BE2C (cell line): ENCODE results near the gene BMERB1.

Experiments used
- DNase-seq: peaks from one replicate; pipeline ENCODE4 v3.0.0-alpha.2; 2020
- H3K27me3 ChIP-seq: fragments of 250-450 bp; sonication (Bioruptor Pico); 2 replicates; pipeline ENCODE4 v1.5.1; 2020; ENCODE audit warnings: mild to moderate bottlenecking
- H3K36me3 ChIP-seq: fragments of 250-450 bp; sonication (Bioruptor Pico); 2 replicates; pipeline ENCODE4 v1.5.1; 2020; ENCODE audit warnings: mild to moderate bottlenecking
- H3K4me1 ChIP-seq: fragments of 250-450 bp; sonication (Bioruptor Pico); 2 replicates; pipeline ENCODE4 v1.5.1; 2020
- H3K4me3 ChIP-seq: 2 replicates; pipeline ENCODE4 v1.5.1; 2011; ENCODE audit warnings: low read depth, low read length
- H3K9me3 ChIP-seq: fragments of 250-450 bp; sonication (Bioruptor Pico); 2 replicates; pipeline ENCODE4 v1.5.1; 2020
- TF ChIP-seq, protein P1 (sequence below): IDR thresholded peaks from 2 replicates; pipeline ENCODE4 v1.5.1; 2012; ENCODE audit warnings: mild to moderate bottlenecking, low read depth, low read length

BMERB1 gene

DNA sequence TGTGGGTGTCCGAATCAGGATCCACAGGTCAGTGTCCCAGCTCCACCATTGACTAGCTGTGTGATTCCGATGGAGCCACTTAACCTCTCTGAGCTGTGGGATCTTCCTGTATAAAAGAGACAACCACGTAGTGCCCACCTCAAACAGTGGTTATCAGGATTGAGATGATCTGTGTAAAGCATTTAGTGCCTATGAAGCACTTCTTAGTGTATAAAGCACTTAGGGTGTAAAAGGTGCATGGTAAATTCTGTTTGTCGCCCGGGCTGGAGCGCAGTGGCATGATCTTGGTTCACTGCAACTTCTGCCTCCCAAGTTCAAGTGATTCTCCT, 113.3 kb downstream of the BMERB1 start:
- Histone ChIP-seq H3K4me3 (no peak overlapping the region), H3K9me3 (no peaks in the 10 kb centered on the region), H3K36me3 (no peaks in the 10 kb centered on the region), H3K4me1 (no peaks in the 10 kb centered on the region), H3K27me3 (no peaks in the 10 kb centered on the region)
- TF ChIP-seq, protein P1, sequence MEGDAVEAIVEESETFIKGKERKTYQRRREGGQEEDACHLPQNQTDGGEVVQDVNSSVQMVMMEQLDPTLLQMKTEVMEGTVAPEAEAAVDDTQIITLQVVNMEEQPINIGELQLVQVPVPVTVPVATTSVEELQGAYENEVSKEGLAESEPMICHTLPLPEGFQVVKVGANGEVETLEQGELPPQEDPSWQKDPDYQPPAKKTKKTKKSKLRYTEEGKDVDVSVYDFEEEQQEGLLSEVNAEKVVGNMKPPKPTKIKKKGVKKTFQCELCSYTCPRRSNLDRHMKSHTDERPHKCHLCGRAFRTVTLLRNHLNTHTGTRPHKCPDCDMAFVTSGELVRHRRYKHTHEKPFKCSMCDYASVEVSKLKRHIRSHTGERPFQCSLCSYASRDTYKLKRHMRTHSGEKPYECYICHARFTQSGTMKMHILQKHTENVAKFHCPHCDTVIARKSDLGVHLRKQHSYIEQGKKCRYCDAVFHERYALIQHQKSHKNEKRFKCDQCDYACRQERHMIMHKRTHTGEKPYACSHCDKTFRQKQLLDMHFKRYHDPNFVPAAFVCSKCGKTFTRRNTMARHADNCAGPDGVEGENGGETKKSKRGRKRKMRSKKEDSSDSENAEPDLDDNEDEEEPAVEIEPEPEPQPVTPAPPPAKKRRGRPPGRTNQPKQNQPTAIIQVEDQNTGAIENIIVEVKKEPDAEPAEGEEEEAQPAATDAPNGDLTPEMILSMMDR, result no peak
- no peak for DNase-seq

DNA sequence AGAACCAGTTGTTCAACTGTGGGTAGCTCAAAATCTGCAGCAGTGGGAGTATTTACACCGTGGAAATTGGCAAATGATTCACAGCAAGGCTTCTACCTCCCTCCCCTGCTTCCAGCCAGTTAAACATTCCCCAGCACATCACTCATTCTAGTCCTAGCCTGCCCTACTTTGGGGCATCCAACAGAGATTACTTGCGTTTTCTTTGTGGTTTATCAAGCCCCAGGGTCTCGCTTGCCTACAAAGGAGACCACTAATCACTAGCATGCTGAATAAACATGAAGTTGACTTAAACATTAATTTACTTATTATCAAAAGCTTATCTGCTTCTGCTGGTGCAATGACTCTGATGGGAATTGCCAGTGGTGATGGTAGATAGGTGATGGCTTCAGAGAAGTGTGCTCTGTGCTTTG, 114.1 kb downstream of the BMERB1 start:
- H3K27me3 ChIP-seq, result no peaks in the 10 kb centered on the region
- no peak overlapping the region for H3K4me3 ChIP-seq
- no peaks in the 10 kb centered on the region for H3K36me3 ChIP-seq
- no peak for DNase-seq
- TF ChIP-seq, protein P1, result no peak
- H3K4me1 ChIP-seq, result no peaks in the 10 kb centered on the region
- no peaks in the 10 kb centered on the region for H3K9me3 ChIP-seq

DNA sequence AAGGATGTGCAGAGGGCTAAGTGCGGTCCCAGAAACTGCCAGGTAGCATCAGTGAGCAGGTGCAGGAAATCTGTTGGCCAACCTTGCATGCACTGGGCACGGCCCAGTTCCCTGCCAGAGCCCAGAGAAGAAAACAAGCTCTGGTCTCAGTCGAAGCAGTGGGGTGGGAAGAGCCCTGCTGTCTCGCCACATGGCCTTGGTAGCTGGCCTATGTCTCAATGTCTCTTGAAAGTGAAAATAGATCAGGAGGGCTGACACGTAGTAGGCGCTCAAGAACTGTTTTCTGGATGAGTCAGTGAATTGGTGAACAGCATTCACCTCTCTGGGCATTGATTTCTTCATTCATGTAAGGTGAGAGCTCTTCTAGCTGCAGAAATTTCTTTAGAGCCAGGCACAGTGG, 118.1 kb downstream of the BMERB1 start:
- Histone ChIP-seq H3K4me3 (no peak overlapping the region), H3K9me3 (no peaks in the 10 kb centered on the region), H3K4me1 (peaks cover 7% of the 10 kb centered on the region; the same call in 1 of the 2 replicates), H3K36me3 (no peaks in the 10 kb centered on the region), H3K27me3 (no peaks in the 10 kb centered on the region)
- DNase-seq, result no peak
- TF ChIP-seq, protein P1, result no peak

DNA sequence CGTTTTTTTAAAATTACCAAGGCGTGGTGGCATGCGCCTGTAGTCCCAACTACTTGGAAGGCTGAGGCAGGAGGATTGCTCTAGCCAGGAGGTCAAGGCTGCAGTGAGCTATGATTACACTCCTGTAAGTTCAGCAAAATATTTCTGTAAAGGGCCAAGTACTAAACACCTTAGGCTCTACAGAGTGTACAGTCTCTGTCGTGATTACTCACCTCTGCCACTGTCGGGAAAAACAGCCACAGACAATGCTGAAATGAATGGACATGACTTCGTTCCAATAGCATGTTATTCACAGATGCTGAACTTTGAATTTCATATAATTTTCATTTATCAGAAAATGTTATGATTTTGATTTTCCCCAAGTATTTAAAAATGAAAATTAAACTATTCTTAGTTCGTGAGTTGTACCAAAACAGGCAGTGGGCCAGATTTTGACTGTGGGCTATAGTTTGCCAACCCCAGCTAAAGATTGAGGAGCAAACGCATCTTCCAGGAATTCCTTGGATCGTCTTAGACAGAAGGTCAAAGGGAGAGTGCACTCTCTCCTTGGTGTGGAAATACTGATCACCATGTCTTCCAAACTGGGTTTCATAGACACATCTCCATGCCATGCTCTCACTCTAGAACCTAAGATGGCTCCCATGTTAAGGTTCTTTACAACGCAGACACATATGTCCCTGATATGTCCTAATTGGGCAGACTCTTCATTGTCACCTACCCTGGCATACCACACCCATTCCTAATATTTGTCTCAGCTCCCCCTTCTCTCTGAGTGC, 119.1 kb downstream of the BMERB1 start:
- TF ChIP-seq, protein P1, result no peak
- H3K36me3 ChIP-seq, result no peaks in the 10 kb centered on the region
- peaks cover 7% of the 10 kb centered on the region; the same call in 1 of the 2 replicates for H3K4me1 ChIP-seq
- H3K9me3 ChIP-seq, result no peaks in the 10 kb centered on the region
- H3K27me3 ChIP-seq, result no peaks in the 10 kb centered on the region
- no peak overlapping the region for H3K4me3 ChIP-seq
- no peak for DNase-seq

DNA sequence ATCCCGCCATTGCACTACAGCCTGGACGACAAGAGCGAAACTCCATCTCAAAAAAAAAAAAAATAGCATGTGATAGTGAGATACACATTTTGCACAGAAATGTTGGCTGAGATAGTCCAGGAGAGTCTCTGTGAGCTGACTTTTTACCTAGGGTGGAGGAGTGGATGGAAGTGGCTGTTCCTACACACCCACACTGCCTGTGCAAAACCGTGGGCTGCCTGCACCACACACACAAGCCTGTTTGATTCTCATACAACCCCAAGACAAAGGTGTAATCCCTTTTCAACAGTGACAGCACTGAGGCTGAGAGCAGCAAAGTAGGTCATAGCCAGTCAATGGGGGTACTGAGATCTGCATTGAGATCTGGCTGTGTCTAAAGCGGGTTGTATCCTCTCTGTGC, 121.7 kb downstream of the BMERB1 start:
- no peaks in the 10 kb centered on the region for H3K27me3 ChIP-seq
- TF ChIP-seq, protein P1, result no peak
- no peak overlapping the region for H3K4me3 ChIP-seq
- no peak for DNase-seq
- H3K9me3 ChIP-seq, result no peaks in the 10 kb centered on the region
- no peaks in the 10 kb centered on the region for H3K36me3 ChIP-seq
- peaks cover 7% of the 10 kb centered on the region; the same call in 1 of the 2 replicates for H3K4me1 ChIP-seq

DNA sequence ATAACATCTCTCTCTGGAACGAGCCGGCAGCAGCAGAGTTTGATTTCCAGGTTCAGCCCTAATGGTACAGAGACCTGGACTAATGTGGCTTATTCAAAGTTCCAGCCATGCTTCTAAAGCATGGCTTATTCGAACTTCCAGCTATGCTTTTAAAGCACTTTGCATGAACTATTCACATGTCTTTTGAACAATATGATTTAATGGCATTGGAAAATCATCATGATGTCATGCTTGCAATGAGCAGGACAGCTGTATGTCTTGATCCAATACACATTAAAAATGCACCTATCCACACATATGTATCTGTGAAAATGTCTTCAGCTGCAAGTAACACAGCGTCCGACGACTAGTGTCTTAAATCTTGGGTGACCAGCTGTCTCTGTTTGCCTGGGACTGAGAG, 122.9 kb downstream of the BMERB1 start:
- Histone ChIP-seq H3K36me3 (no peaks in the 10 kb centered on the region), H3K4me1 (peaks cover 7% of the 10 kb centered on the region; the same call in 1 of the 2 replicates), H3K4me3 (no peak overlapping the region), H3K9me3 (no peaks in the 10 kb centered on the region), H3K27me3 (no peaks in the 10 kb centered on the region)
- TF ChIP-seq, protein P1, result no peak
- no peak for DNase-seq
